Upper lobe of left lung (tissue), 6 donors: ENCODE results near the gene GTF2H1. TPM values are rescaled to one million over a fixed set of nuclear protein-coding genes. Genes with fewer than 3 reads are reported as not detected.
A peak's percentile ranks its signal among the peaks of the same experiment; 100 is the strongest.

Source experiments
- ATAC-seq, 2 donors: fragments of 200-7000 bp; cut with Tn5 transposase; one replicate each; pipeline ENCODE4 v1.9.1; 2022; ENCODE audit warnings: mild to moderate bottlenecking in 2 of 2, moderate library complexity in 2 of 2; ENCODE audit not compliant: low FRiP score in 2 of 2
- DNase-seq, 2 donors: peaks; one replicate each; pipeline ENCODE4 v3.0.0-alpha.2; 2019 to 2020
- H3K27ac ChIP-seq, 4 donors: fragments of 200-600 bp; sonication (generic); one replicate each; pipeline ENCODE4 v1.5.1; 2016 to 2019
- H3K27me3 ChIP-seq, 4 donors: fragments of 200-600 bp; sonication (generic); one replicate each; pipeline ENCODE4 v1.5.1; 2017 to 2019
- H3K36me3 ChIP-seq, 4 donors: fragments of 200-600 bp; sonication (generic); one replicate each; pipeline ENCODE4 v1.5.1; 2016 to 2019
- H3K4me1 ChIP-seq, 4 donors: fragments of 200-600 bp; sonication (generic); one replicate each; pipeline ENCODE4 v1.5.1; 2018 to 2019
- H3K4me3 ChIP-seq, 4 donors: fragments of 200-600 bp; sonication (generic); one replicate each; pipeline ENCODE4 v1.5.1; 2017 to 2019; ENCODE audit warnings: mild to moderate bottlenecking in 2 of 4, moderate library complexity in 1 of 4
- H3K9me3 ChIP-seq, 4 donors: fragments of 200-600 bp; sonication (generic); one replicate each; pipeline ENCODE4 v1.5.1; 2018 to 2019
- EP300 ChIP-seq, 4 donors: sonication (generic); formaldehyde crosslinking; IDR thresholded peaks; one replicate each; pipeline ENCODE4 v1.5.1; 2017; ENCODE audit warnings: antibody characterized with exemption in 4 of 4, control low read depth in 2 of 4
- POLR2A ChIP-seq, 4 donors: fragments of 450-650 bp; IDR thresholded peaks; one replicate each; pipeline ENCODE4 v1.5.1; 2016 to 2017; ENCODE audit warnings: antibody characterized with exemption in 4 of 4, mild to moderate bottlenecking in 2 of 4
- POLR2AphosphoS5 ChIP-seq, 2 donors: sonication (generic); formaldehyde crosslinking; IDR thresholded peaks; one replicate each; pipeline ENCODE4 v1.5.1; 2017; ENCODE audit warnings: antibody characterized with exemption in 2 of 2
- WGBS, 2 donors: methylation state at CpG; one replicate each; pipeline ENCODE4 v1.1.5; 2017 to 2018; 5-methylcytosine and 5-hydroxymethylcytosine counted together
- total RNA-seq, 6 donors: library from RNA; depleted of rRNA in 4 of 6; stranded (reverse); fragments of >200 nt in 4 of 6; gene quantifications; one replicate each; pipeline versions ENCODE4 v1.1.0 to v1.2.1, GENCODE V29; 2016 to 2021
- TF ChIP-seq, protein P1 (sequence below), 6 experiments: fragments of 450-650 bp in 4 of 6; fragments of 200-600 bp in 2 of 6; sonication (generic) in 2 of 6; IDR thresholded peaks; one replicate each; pipeline ENCODE4 v1.5.1; 2016 to 2019; ENCODE audit warnings: antibody characterized with exemption in 6 of 6
- donor health status: DM: no; HTN: no; CAD: no; lungs with moderate emphysema.
- donor health status: DM: no; HTN: yes; CAD: no; lungs with severe emphysema.

GTF2H1 gene
- total RNA-seq: 10 to 100 TPM; 22.8 to 52.7 (median 39.3) TPM

DNA sequence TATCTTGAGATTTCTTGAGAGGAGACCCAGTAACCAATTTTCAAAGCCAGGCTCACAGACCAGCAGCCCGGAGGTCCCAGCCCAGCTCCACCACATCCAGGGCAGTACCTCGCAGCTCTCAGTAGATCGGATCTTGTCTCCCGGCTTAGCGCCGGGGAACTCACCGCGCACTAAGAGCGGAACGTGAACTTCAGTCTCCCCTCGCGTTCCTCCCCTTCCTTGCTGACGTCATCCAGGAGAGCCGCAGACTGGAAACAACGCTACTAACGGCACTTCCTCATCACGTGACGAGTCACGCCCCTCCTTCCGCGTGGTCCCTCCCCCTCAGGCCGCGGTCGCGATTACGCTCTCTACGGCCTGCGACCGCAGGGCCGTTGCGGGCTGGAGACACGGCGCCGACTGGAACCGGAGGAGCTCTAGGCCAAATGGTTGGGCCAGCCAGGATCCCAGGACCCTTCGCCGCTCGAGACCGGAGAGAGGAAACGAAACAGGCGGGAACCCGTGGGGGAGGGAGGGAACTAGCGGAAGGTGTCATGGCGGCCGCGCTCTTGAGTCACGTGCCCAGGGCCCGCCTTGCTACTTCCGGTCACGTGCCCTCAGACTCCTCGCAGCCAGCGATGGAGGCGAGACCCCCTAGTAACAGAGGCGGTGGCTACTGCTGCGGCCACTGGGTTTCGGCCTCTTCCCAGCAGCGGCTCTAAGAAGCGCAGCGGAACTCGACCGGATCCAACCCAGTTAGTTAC is at the start of gene GTF2H1, which contains the start of gene HPS5:
GTF2H1 (plus strand) TSS at position 599 of the 743 bp plus-strand sequence. CDS start 10,508 bp downstream, outside the sequence.
HPS5 (minus strand) TSS at position 172 of the 743 bp plus-strand sequence. CDS start 4,282 bp downstream, outside the sequence.
- Histone ChIP-seq H3K9me3 (no peaks in the 10 kb centered on the region), H3K27ac (peak within 1 kb of the TSS; percentile 95 to 97 (median 96)), H3K36me3 (peaks cover 0 to 10% (median 2%) of the 10 kb centered on the region in 4 donors), H3K4me1 (peaks cover 36 to 60% (median 41%) of the 10 kb centered on the region in 4 donors), H3K27me3 (no peaks in the 10 kb centered on the region), H3K4me3 (peak within 1 kb of the TSS; percentile 63 to 93 (median 70))
- peak; percentile 97 for DNase-seq
- WGBS, 2 donors: 0 to 1% methylated on average over 22 to 32 of the region's 61 CpGs
- peak; percentile 98 to 99 for ATAC-seq
- TF ChIP-seq, protein P1, sequence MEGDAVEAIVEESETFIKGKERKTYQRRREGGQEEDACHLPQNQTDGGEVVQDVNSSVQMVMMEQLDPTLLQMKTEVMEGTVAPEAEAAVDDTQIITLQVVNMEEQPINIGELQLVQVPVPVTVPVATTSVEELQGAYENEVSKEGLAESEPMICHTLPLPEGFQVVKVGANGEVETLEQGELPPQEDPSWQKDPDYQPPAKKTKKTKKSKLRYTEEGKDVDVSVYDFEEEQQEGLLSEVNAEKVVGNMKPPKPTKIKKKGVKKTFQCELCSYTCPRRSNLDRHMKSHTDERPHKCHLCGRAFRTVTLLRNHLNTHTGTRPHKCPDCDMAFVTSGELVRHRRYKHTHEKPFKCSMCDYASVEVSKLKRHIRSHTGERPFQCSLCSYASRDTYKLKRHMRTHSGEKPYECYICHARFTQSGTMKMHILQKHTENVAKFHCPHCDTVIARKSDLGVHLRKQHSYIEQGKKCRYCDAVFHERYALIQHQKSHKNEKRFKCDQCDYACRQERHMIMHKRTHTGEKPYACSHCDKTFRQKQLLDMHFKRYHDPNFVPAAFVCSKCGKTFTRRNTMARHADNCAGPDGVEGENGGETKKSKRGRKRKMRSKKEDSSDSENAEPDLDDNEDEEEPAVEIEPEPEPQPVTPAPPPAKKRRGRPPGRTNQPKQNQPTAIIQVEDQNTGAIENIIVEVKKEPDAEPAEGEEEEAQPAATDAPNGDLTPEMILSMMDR (IDR thresholded peaks at IDR 0.05): peak in 3 of 6 experiments; percentile 15 to 40 (median 28)
- TF ChIP-seq POLR2A (IDR thresholded peaks at IDR 0.05) (peak; percentile 28 to 97 (median 86)), EP300 (IDR thresholded peaks at IDR 0.05) (peak in 3 of 4 donors; percentile 64 to 98 (median 85)), POLR2AphosphoS5 (IDR thresholded peaks at IDR 0.05) (peak; percentile 96 to 97)

DNA sequence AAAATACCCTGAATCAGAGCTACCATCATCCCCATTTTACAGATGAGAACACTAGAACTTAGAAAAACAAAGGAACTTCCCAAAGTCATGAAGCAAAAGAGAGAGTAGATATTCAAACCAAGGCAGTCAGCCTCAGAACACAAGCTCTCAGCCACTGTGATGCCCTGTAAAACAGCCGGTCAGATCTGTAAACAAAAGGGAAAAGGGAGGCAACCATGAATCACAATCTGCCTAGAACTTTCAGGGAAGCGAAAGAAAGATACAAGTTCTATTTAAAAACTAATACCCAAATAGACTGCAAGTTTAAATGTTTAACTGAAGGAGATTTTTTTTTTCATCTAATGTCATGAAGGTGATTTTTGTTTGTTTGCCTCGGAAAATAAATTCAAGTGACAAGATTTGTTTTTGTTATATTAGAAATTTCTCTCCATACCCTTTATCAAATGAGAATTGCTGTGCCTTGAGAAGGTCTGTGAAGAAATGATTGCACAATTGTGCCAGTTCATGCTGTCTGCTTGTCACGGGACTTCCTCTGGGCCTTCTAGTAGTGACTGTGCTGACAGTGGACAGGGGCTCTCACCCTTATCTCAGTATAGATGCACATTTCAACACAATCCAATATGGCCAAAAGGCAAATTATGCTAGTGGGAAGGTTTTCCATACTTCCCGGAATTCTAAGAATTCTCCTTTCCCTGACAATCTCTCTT is 44.6 kb upstream of the GTF2H1 start:
- H3K4me3 ChIP-seq: no peak overlapping the region
- no peak for TF ChIP-seq POLR2A (IDR thresholded peaks at IDR 0.05)
- TF ChIP-seq, protein P1 (IDR thresholded peaks at IDR 0.05): no peak
- TF ChIP-seq POLR2AphosphoS5 (IDR thresholded peaks at IDR 0.05): peak in 1 of 2 donors; percentile 9
- peak in 1 of 2 donors; percentile 64 for DNase-seq
- H3K27me3 ChIP-seq: no peaks in the 10 kb centered on the region
- 78 to 80% methylated on average over 5 of the region's 5 CpGs for WGBS, 2 donors
- peak in 1 of 2 donors; percentile 81 for ATAC-seq
- peak overlapping the region in 3 of 4 donors; percentile 1 to 67 (median 54) for H3K27ac ChIP-seq
- H3K36me3 ChIP-seq: peaks cover 4 to 40% (median 15%) of the 10 kb centered on the region in 4 donors
- no peaks in the 10 kb centered on the region for H3K4me1 ChIP-seq
- no peaks in the 10 kb centered on the region for H3K9me3 ChIP-seq

DNA sequence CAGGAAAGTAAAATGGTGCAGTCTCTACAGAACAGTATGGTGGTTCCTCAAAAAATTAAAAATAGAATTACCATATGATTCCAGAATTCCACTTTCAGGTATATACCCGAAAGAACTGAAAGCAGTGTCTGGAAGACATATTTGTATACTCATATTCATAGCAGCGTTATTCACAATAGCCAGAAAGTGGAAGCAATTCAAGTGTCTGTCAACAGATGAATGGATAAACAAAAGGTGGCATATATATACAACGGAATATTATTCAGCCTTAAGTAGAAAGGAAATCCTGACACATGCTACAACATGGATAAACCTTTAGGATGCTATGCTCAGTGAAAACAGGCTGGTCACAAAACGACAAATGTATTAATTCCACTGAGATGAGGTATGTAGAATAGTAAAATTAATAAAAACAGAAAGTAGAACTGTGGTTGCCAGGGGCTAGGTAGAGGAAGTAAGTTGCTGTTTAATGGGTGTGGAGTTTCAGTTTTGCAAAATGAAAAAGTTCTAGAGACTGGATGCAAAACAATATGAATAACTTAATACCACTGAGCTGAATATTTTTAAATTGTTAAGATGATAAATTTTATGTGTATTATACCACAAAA is 41.8 kb upstream of the GTF2H1 start:
- DNase-seq: no peak
- ATAC-seq: no peak
- Histone ChIP-seq H3K4me3 (no peak overlapping the region), H3K36me3 (peaks cover 11 to 69% (median 31%) of the 10 kb centered on the region in 4 donors), H3K27me3 (no peaks in the 10 kb centered on the region), H3K9me3 (no peaks in the 10 kb centered on the region), H3K27ac (no peak overlapping the region), H3K4me1 (no peaks in the 10 kb centered on the region)
- TF ChIP-seq, protein P1 (IDR thresholded peaks at IDR 0.05): no peak
- TF ChIP-seq EP300 (IDR thresholded peaks at IDR 0.05): no peak
- TF ChIP-seq POLR2AphosphoS5 (IDR thresholded peaks at IDR 0.05): no peak
- no peak for TF ChIP-seq POLR2A (IDR thresholded peaks at IDR 0.05)
- WGBS, 2 donors: 40 to 50% methylated on average over 4 of the region's 4 CpGs

DNA sequence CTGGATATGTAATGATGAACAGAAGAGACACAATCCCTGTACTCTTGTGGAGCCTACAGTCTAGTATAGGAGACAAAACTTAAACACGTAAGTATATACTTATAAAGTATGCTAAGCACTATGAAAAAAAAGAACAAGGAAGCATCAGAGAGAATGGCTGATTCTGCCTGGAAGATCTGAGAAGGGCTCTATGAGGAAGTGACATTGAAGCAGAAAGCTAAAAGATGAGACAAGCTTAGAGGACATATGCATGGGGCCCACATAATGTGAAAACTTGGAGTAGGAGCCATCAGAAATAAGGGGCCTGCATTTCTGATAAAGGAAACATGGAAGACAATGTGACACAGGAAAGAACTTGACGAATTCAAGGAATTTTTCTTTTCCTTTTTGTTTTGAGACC is 39.7 kb upstream of the GTF2H1 start:
- H3K36me3 ChIP-seq: peaks cover 23 to 86% (median 50%) of the 10 kb centered on the region in 4 donors

More for the DNA sequence above, 39.7 kb upstream of the GTF2H1 start:
- DNase-seq (no peak), ATAC-seq (no peak)
- Histone ChIP-seq H3K4me1 (no peaks in the 10 kb centered on the region), H3K27me3 (no peaks in the 10 kb centered on the region), H3K9me3 (no peaks in the 10 kb centered on the region), H3K27ac (no peak overlapping the region), H3K4me3 (no peak overlapping the region)
- WGBS, 2 donors: 89 to 91% methylated on average over 2 of the region's 2 CpGs
- no peak for TF ChIP-seq POLR2A (IDR thresholded peaks at IDR 0.05)
- no peak for TF ChIP-seq POLR2AphosphoS5 (IDR thresholded peaks at IDR 0.05)
- TF ChIP-seq, protein P1 (IDR thresholded peaks at IDR 0.05): no peak
- no peak for TF ChIP-seq EP300 (IDR thresholded peaks at IDR 0.05)
